Measurements from ENCODE around the gene ZNF827. TPM values are rescaled to one million over a fixed set of nuclear protein-coding genes. Genes with fewer than 3 reads are reported as not detected.
A peak's percentile ranks its signal among the peaks of the same experiment; 100 is the strongest.

The ZNF827 gene
- total and polyA plus RNA-seq, 2 experiments from 2014 or later = 20.3 to 33.1 TPM

DNA sequence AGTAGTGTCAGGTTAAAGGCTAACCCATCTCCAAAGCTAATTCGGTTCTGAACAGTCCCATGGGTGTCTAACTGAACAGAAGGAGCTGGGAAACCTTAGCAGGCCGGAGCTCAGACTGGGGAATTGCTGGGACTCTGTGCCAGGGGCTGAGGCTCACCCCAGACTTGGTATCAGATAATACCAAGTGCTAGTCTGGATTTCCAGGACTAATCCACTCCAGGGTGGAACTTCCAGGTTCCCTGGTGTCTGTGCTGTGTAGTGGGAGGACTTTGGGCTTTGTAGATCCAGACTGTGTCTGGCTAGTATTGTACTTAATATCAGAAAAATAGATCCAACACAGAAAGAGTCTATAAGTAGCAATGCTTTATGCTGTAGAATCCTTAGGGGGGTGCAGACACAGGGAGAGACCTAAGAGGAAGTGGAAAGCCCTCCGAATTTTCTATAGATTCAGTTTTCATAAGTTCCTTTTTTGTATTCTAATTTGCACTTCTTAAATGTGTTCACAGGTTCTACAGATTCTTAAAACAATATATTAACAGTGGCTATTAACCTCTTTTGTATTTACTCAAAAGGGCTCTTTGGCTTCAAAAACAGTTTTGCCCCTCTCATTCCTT is 4.1 kb downstream of the ZNF827 start:
- H3K4me3 ChIP-seq = peak overlapping the region; percentile 88
- no peak overlapping the region for H3K27ac ChIP-seq (ENCODE audit: low read depth)
- peaks cover 72% of the 10 kb centered on the region for H3K79me2 ChIP-seq (replicated peaks; ENCODE audit: insufficient read depth)
- peaks cover 54% of the 10 kb centered on the region for H3K4me1 ChIP-seq (ENCODE audit: insufficient read depth)
- H3K4me3 Mint-ChIP-seq = peak overlapping the region; percentile 94
- no peak for ATAC-seq
- peaks cover 52% of the 10 kb centered on the region for H3K4me1 Mint-ChIP-seq
- TF ChIP-seq, protein P1, sequence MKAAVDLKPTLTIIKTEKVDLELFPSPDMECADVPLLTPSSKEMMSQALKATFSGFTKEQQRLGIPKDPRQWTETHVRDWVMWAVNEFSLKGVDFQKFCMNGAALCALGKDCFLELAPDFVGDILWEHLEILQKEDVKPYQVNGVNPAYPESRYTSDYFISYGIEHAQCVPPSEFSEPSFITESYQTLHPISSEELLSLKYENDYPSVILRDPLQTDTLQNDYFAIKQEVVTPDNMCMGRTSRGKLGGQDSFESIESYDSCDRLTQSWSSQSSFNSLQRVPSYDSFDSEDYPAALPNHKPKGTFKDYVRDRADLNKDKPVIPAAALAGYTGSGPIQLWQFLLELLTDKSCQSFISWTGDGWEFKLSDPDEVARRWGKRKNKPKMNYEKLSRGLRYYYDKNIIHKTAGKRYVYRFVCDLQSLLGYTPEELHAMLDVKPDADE (IDR thresholded peaks at IDR 0.05) = no peak
- no peak for TF ChIP-seq JUNB (IDR thresholded peaks at IDR 0.05; ENCODE audit: unreplicated experiment)
- no peak for TF ChIP-seq NANOG (IDR thresholded peaks at IDR 0.05; ENCODE audit: borderline replicate concordance)
- TF ChIP-seq STAT1 (IDR thresholded peaks at IDR 0.05; ENCODE audit: unreplicated experiment) = no peak
- TF ChIP-seq, protein P2, sequence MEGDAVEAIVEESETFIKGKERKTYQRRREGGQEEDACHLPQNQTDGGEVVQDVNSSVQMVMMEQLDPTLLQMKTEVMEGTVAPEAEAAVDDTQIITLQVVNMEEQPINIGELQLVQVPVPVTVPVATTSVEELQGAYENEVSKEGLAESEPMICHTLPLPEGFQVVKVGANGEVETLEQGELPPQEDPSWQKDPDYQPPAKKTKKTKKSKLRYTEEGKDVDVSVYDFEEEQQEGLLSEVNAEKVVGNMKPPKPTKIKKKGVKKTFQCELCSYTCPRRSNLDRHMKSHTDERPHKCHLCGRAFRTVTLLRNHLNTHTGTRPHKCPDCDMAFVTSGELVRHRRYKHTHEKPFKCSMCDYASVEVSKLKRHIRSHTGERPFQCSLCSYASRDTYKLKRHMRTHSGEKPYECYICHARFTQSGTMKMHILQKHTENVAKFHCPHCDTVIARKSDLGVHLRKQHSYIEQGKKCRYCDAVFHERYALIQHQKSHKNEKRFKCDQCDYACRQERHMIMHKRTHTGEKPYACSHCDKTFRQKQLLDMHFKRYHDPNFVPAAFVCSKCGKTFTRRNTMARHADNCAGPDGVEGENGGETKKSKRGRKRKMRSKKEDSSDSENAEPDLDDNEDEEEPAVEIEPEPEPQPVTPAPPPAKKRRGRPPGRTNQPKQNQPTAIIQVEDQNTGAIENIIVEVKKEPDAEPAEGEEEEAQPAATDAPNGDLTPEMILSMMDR (conservative IDR thresholded peaks at IDR 0.05; ENCODE audit: low read depth in 2 of 2) = no peak
- TF ChIP-seq, protein P3, sequence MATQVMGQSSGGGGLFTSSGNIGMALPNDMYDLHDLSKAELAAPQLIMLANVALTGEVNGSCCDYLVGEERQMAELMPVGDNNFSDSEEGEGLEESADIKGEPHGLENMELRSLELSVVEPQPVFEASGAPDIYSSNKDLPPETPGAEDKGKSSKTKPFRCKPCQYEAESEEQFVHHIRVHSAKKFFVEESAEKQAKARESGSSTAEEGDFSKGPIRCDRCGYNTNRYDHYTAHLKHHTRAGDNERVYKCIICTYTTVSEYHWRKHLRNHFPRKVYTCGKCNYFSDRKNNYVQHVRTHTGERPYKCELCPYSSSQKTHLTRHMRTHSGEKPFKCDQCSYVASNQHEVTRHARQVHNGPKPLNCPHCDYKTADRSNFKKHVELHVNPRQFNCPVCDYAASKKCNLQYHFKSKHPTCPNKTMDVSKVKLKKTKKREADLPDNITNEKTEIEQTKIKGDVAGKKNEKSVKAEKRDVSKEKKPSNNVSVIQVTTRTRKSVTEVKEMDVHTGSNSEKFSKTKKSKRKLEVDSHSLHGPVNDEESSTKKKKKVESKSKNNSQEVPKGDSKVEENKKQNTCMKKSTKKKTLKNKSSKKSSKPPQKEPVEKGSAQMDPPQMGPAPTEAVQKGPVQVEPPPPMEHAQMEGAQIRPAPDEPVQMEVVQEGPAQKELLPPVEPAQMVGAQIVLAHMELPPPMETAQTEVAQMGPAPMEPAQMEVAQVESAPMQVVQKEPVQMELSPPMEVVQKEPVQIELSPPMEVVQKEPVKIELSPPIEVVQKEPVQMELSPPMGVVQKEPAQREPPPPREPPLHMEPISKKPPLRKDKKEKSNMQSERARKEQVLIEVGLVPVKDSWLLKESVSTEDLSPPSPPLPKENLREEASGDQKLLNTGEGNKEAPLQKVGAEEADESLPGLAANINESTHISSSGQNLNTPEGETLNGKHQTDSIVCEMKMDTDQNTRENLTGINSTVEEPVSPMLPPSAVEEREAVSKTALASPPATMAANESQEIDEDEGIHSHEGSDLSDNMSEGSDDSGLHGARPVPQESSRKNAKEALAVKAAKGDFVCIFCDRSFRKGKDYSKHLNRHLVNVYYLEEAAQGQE (IDR thresholded peaks at IDR 0.05; ENCODE audit: unreplicated experiment) = no peak
- TF ChIP-seq ZNF331 (CRISPR knock-in tag; IDR thresholded peaks at IDR 0.05; ENCODE audit: low read depth) = no peak
- TF ChIP-seq CREB1 (CRISPR knock-in tag; IDR thresholded peaks at IDR 0.05; ENCODE audit: low read depth) = no peak
- TF ChIP-seq EZH2 (IDR thresholded peaks at IDR 0.05; ENCODE audit: low read depth, unreplicated experiment) = no peak
- TF ChIP-seq ZNF114 (CRISPR knock-in tag; IDR thresholded peaks at IDR 0.05) = no peak
- TF ChIP-seq, protein P4, sequence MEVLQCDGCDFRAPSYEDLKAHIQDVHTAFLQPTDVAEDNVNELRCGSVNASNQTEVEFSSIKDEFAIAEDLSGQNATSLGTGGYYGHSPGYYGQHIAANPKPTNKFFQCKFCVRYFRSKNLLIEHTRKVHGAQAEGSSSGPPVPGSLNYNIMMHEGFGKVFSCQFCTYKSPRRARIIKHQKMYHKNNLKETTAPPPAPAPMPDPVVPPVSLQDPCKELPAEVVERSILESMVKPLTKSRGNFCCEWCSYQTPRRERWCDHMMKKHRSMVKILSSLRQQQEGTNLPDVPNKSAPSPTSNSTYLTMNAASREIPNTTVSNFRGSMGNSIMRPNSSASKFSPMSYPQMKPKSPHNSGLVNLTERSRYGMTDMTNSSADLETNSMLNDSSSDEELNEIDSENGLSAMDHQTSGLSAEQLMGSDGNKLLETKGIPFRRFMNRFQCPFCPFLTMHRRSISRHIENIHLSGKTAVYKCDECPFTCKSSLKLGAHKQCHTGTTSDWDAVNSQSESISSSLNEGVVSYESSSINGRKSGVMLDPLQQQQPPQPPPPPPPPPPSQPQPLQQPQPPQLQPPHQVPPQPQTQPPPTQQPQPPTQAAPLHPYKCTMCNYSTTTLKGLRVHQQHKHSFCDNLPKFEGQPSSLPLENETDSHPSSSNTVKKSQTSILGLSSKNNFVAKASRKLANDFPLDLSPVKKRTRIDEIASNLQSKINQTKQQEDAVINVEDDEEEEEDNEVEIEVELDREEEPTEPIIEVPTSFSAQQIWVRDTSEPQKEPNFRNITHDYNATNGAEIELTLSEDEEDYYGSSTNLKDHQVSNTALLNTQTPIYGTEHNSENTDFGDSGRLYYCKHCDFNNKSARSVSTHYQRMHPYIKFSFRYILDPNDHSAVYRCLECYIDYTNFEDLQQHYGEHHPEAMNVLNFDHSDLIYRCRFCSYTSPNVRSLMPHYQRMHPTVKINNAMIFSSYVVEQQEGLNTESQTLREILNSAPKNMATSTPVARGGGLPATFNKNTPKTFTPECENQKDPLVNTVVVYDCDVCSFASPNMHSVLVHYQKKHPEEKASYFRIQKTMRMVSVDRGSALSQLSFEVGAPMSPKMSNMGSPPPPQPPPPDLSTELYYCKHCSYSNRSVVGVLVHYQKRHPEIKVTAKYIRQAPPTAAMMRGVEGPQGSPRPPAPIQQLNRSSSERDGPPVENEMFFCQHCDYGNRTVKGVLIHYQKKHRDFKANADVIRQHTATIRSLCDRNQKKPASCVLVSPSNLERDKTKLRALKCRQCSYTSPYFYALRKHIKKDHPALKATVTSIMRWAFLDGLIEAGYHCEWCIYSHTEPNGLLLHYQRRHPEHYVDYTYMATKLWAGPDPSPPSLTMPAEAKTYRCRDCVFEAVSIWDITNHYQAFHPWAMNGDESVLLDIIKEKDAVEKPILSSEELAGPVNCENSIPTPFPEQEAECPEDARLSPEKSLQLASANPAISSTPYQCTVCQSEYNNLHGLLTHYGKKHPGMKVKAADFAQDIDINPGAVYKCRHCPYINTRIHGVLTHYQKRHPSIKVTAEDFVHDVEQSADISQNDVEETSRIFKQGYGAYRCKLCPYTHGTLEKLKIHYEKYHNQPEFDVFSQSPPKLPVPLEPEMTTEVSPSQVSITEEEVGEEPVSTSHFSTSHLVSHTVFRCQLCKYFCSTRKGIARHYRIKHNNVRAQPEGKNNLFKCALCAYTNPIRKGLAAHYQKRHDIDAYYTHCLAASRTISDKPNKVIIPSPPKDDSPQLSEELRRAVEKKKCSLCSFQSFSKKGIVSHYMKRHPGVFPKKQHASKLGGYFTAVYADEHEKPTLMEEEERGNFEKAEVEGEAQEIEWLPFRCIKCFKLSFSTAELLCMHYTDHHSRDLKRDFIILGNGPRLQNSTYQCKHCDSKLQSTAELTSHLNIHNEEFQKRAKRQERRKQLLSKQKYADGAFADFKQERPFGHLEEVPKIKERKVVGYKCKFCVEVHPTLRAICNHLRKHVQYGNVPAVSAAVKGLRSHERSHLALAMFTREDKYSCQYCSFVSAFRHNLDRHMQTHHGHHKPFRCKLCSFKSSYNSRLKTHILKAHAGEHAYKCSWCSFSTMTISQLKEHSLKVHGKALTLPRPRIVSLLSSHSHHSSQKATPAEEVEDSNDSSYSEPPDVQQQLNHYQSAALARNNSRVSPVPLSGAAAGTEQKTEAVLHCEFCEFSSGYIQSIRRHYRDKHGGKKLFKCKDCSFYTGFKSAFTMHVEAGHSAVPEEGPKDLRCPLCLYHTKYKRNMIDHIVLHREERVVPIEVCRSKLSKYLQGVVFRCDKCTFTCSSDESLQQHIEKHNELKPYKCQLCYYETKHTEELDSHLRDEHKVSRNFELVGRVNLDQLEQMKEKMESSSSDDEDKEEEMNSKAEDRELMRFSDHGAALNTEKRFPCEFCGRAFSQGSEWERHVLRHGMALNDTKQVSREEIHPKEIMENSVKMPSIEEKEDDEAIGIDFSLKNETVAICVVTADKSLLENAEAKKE (CRISPR knock-in tag; IDR thresholded peaks at IDR 0.05) = no peak
- TF ChIP-seq POLR2AphosphoS5 (IDR thresholded peaks at IDR 0.05; ENCODE audit: low read depth) = no peak
- no peak for TF ChIP-seq EZH2phosphoT487 (IDR thresholded peaks at IDR 0.05; ENCODE audit: unreplicated experiment)
- H3K36me3 ChIP-seq (ENCODE audit: insufficient read depth) = no peaks in the 10 kb centered on the region
- H3K27ac Mint-ChIP-seq = no peak overlapping the region
- peaks cover 18% of the 10 kb centered on the region for H3K27me3 Mint-ChIP-seq (ENCODE audit: insufficient read depth, low read depth, poor library complexity)
- H3K9me3 Mint-ChIP-seq = peaks cover 2% of the 10 kb centered on the region; the same call in 2 of the 3 replicates
- no peak overlapping the region for H2AFZ ChIP-seq
- peak overlapping the region; percentile 76 for H3K4me2 ChIP-seq
- no peaks in the 10 kb centered on the region; the same call in 1 of the 2 replicates for H4K20me1 ChIP-seq (replicated peaks; ENCODE audit: insufficient read depth)
- no peaks in the 10 kb centered on the region for H3F3A ChIP-seq (replicated peaks; ENCODE audit: low read depth)
- no peak for DNase-seq (ENCODE audit: low spot score)
- no peaks in the 10 kb centered on the region for H3K9me2 ChIP-seq (ENCODE audit: insufficient read depth)
- H3K27me3 ChIP-seq (ENCODE audit: insufficient read depth) = no peaks in the 10 kb centered on the region
- peaks cover 6% of the 10 kb centered on the region; the same call in 2 of the 3 replicates for H3K36me3 Mint-ChIP-seq (ENCODE audit: low read depth)

All from GM23338 (cell line).